Left ventricle myocardium inferior (tissue), 1 donor: ENCODE data around the gene CCIN. TPM values are rescaled to one million over a fixed set of nuclear protein-coding genes. Genes with fewer than 3 reads are reported as not detected.

Experiments
- DNase-seq: peaks from one replicate; pipeline ENCODE4 v3.0.0-alpha.2; 2020
- H3K27ac ChIP-seq: fragments of 200-600 bp; replicated peaks from 2 replicates; pipeline ENCODE4 v1.8.0; 2021
- H3K27me3 ChIP-seq: fragments of 200-600 bp; 2 replicates; pipeline ENCODE4 v1.8.0; 2021; ENCODE audit warnings: low read depth
- H3K36me3 ChIP-seq: fragments of 200-600 bp; 2 replicates; pipeline ENCODE4 v1.8.0; 2021
- H3K4me1 ChIP-seq: fragments of 200-600 bp; 2 replicates; pipeline ENCODE4 v1.8.0; 2021
- H3K4me3 ChIP-seq: fragments of 200-600 bp; 2 replicates; pipeline ENCODE4 v1.8.0; 2021; ENCODE audit warnings: mild to moderate bottlenecking, moderate library complexity
- H3K9me3 ChIP-seq: fragments of 200-600 bp; replicated peaks from 2 replicates; pipeline ENCODE4 v1.8.0; 2021
- CTCF ChIP-seq: fragments of 200-600 bp; IDR thresholded peaks from 2 replicates; pipeline ENCODE4 v1.8.0; 2021; ENCODE audit warnings: antibody characterized with exemption, mild to moderate bottlenecking, borderline replicate concordance
- intact Hi-C: fragments of 100-400 bp; cut with micrococcal nuclease; formaldehyde crosslinking; loops from one replicate; pipeline ENCODE4 v1.11.0; 2022
- total RNA-seq: library from RNA; stranded (reverse); fragmentation: NEBNext Ultra II Directional; extraction: Animal tissue kit (Norgen Biotek cat#: 25700); gene quantifications from one replicate; pipeline ENCODE4 v1.2.1, GENCODE V29; 2021
- donor health status: DM: no; HTN: yes; CAD: no; lungs with severe emphysema.

The CCIN gene
- total RNA-seq, 1 donor from 2014 or later = not detected

DNA sequence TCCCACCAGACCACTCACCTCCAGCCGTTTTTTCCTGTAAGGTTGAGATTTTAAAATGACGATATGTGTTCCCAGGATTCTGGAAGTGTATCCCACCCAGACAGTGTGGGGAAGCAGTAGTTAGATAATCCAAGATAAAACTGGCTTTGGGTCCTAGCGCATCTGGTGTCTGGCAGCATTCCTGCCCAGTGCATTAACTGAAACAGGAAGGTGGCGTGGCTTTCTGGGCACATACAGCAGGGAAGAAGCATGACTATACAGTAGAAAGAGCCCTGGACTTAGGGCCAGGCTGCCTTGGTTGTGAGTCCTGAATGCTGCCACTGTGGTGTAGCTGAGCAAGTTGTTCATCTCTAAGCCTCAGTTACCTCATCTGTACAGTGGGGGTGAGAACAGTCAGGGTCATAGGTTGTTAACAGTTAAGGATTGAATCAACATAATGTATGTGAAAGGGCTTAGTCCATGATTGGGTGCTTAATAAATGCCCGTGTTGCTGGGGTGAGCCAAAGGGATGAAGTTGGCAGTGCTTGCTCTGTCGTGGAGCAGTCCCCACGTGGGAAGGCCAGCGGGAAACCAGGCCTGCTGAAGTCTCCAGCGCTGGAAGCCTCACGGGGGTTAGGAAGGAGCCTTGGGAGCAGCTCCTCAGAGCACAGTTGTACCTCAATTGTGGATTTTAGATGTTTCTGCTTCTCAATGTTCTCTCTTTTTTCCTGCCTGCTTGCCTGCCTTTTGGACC lies 39.5 kb downstream of the CCIN start:
- Histone ChIP-seq H3K4me1 (peaks cover 96% of the 10 kb centered on the region), H3K27ac (peak overlapping the region; percentile 31), H3K36me3 (peaks cover 79% of the 10 kb centered on the region), H3K4me3 (no peak overlapping the region), H3K9me3 (no peaks in the 10 kb centered on the region), H3K27me3 (no peaks in the 10 kb centered on the region)
- no peak for TF ChIP-seq CTCF
- no peak for DNase-seq
- intact Hi-C loops = no loop called here

DNA sequence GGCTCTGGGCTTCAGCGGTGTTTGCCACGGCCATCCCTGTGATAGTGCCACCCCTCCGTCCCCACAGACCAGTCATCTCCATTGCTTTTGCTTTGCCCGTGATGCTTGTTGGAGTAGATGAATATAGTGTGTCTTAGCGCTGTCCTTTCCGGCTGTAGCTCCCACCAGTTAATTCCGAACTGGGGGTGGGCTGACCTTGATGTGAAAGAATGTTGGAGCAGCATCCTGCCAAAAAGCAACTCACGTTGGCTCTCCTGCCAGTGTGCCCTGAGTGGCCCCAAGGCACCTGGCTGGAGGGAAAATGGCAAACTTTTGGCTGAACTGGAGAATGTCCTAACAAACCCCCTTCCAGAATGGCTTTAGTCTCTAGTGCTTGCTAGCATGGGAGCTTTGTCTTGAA lies 41.5 kb downstream of the CCIN start:
- no peaks in the 10 kb centered on the region for H3K9me3 ChIP-seq
- TF ChIP-seq CTCF = no peak
- H3K4me3 ChIP-seq = no peak overlapping the region
- H3K4me1 ChIP-seq = peaks cover 100% of the 10 kb centered on the region
- intact Hi-C loops = no loop called here
- no peak for DNase-seq
- peak overlapping the region; percentile 72 for H3K27ac ChIP-seq
- H3K36me3 ChIP-seq = peaks cover 58% of the 10 kb centered on the region
- no peaks in the 10 kb centered on the region for H3K27me3 ChIP-seq

GRCh38 chr9:36211510-36211909 lies 42.3 kb downstream of the CCIN start:
- DNase-seq = no peak
- TF ChIP-seq CTCF = no peak
- Histone ChIP-seq H3K36me3 (peaks cover 53% of the 10 kb centered on the region), H3K27me3 (no peaks in the 10 kb centered on the region), H3K9me3 (no peaks in the 10 kb centered on the region), H3K27ac (peak overlapping the region; percentile 72), H3K4me1 (peaks cover 100% of the 10 kb centered on the region), H3K4me3 (no peak overlapping the region)
- intact Hi-C loops = no loop called here

DNA sequence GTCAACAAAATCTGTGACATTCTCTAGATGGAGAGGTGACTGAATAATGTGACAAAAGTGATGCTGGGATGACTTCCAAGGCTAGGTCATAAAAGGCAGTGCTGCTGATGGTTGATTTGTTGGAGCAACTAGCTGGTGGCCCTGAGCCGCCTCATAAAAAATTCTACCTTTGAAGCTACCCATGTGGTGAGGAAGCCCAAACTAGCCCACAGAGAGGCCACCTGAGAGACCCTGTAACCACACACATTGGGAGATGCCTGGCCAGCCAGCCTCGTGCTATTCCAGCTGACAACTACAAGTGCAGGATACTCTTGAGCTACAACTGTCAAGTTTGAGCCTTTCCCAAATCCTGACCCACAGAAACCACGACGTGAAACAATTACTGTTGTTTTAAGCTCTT lies 44.2 kb downstream of the CCIN start:
- Histone ChIP-seq H3K4me3 (no peak overlapping the region), H3K27ac (peak overlapping the region; percentile 72), H3K27me3 (no peaks in the 10 kb centered on the region), H3K4me1 (peaks cover 97% of the 10 kb centered on the region), H3K9me3 (no peaks in the 10 kb centered on the region), H3K36me3 (peaks cover 52% of the 10 kb centered on the region)
- intact Hi-C loops = no loop called here
- no peak for TF ChIP-seq CTCF
- no peak for DNase-seq

DNA sequence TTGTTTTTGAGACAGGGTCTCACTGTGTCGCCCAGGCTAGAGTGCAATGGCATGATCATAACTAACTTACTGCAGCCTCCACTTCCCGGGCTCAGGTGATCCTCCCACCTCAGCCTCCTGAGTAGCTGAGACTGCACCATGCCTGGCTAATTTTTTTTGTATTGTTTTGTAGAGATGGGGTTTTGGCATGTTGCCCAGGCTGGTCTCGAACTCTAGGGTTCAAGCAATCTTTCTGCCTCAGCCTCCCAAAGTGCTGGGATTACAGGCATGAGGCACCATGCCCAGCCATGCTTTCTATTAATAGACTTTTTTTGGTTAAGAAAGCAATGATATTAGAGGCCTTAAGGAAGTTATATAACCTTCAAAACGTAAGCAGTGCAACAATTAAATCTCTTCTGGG lies 44.8 kb downstream of the CCIN start:
- intact Hi-C loops = no loop called here
- Histone ChIP-seq H3K4me1 (peaks cover 91% of the 10 kb centered on the region), H3K36me3 (peaks cover 52% of the 10 kb centered on the region), H3K9me3 (no peaks in the 10 kb centered on the region), H3K4me3 (no peak overlapping the region), H3K27me3 (no peaks in the 10 kb centered on the region), H3K27ac (peak overlapping the region; percentile 72)
- TF ChIP-seq CTCF = no peak
- DNase-seq = no peak
